GM12891 (cell line): ENCODE measurements around the gene CCDC57.

Experiments used
- POLR2A ChIP-seq: IDR thresholded peaks from 2 replicates; pipeline ENCODE4 v1.6.1; 2011; ENCODE audit warnings: low read depth, low read length, control low read depth
- POLR2AphosphoS5 ChIP-seq: IDR thresholded peaks from 2 replicates; pipeline ENCODE4 v1.6.1; 2011; ENCODE audit warnings: low read depth, low read length, control low read depth
- POU2F2 ChIP-seq: IDR thresholded peaks from 2 replicates; pipeline ENCODE4 v1.6.1; 2011; ENCODE audit warnings: low read depth, mild to moderate bottlenecking, control low read depth, low read length, moderate library complexity
- SPI1 ChIP-seq: IDR thresholded peaks from 2 replicates; pipeline ENCODE4 v1.6.1; 2011; ENCODE audit warnings: low read depth, low read length, control low read depth
- TAF1 ChIP-seq: IDR thresholded peaks from 2 replicates; pipeline ENCODE4 v1.6.1; 2011; ENCODE audit warnings: low read depth, low read length, control low read depth

GRCh38 chr17:82062076-82062983 is 150.3 kb downstream of the CCDC57 start:
- TF ChIP-seq POLR2A (no peak), TAF1 (no peak), POLR2AphosphoS5 (no peak), SPI1 (no peak), POU2F2 (no peak)
